HG03108 (cell line): Measurements from ENCODE around the gene MSANTD2.

Source experiments
- ATAC-seq: cut with Tn5 transposase; IDR thresholded peaks from one replicate; pipeline ENCODE4 v1.9.1; 2021; ENCODE audit warnings: moderate library complexity; ENCODE audit not compliant: unreplicated experiment

MSANTD2 gene

DNA sequence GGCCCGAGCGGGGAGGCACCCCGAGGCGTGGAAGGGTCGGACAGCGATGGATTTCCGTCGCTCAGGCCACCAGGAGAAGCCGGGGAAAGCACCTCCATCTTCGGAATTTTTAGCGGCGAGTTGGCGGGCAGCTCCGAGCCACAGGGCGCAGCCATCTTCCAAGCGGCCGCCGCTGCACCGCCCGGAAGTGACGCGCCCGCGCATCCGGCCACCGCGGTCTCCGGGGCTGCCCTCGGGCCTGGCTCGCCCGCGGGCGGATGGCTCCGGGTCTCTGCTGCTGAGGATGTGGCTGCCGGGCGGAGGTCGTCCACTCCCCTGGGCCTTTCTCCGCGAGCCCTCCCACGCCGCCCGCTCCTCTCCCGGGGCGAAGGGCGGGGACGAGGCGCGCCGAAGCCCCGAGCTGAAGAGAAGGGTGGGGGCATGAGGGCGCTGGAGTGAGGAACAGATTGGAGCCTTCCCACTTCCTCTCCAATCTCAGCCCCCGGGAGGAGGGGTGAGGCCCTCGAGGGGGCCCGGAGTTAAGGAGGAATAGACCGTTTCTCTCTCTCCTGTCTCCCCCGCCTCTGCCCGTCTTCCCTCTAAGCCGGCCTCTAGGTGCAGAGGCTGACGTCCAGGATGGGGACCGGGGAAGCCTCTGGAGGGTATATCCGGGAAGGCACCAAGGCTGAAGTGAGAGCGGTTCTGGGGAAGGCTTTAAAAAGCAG, at the start of gene MSANTD2:
TSS of gene MSANTD2 (minus strand) at position 181 of the 704 bp plus-strand sequence. CDS start at position 155, 26 bp downstream.
- ATAC-seq = peak; percentile 85

- no peak for ATAC-seq
These were observed 46.0 kb upstream of the MSANTD2 start for GRCh38 chr11:124846070-124846673.

GRCh38 chr11:124844664-124845079, 44.5 kb upstream of the MSANTD2 start:
- ATAC-seq = no peak

GRCh38 chr11:124843616-124843910, 43.4 kb upstream of the MSANTD2 start:
- no peak for ATAC-seq

GRCh38 chr11:124842305-124842704, 42.1 kb upstream of the MSANTD2 start:
- ATAC-seq = no peak

DNA sequence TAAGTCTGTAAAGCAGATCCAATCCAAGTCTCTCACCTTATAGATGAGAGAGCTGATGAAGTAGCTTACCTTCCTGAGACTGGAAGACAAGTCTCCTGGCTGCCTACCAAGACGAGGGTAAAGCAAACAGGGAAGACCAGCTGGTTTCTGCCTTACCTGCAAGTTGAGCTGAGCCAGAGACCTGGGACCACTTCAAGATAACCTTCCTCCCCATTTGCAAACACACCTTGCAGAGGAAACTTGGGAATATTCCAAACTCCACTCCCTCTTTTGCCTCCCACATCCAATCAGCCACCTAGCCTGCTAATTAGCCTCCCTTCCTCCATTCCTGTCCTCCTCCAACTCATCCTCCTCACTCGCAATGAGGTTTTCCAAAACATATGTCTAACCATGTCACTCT, 41.6 kb upstream of the MSANTD2 start:
- ATAC-seq = no peak

- ATAC-seq = no peak
These were observed 41.0 kb upstream of the MSANTD2 start for GRCh38 chr11:124841201-124841600.

DNA sequence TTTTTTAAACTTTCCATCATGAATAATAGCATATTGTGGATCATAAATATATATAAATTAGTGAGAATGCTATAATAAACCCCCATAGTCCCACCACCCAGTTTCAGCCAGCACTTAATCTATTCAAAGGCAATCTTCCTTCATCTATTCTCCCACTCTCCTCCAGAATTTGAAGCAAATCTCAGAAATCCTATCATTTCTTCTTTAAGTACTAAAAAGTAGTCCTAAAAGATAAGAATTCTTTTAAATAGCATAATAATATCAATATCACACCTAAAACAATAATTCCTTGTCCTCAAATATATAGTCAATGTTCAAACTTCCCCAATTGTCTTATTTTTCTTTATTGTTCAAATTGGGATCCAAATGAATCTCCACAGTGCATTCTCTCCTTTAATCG, 40.5 kb upstream of the MSANTD2 start:
- no peak for ATAC-seq

DNA sequence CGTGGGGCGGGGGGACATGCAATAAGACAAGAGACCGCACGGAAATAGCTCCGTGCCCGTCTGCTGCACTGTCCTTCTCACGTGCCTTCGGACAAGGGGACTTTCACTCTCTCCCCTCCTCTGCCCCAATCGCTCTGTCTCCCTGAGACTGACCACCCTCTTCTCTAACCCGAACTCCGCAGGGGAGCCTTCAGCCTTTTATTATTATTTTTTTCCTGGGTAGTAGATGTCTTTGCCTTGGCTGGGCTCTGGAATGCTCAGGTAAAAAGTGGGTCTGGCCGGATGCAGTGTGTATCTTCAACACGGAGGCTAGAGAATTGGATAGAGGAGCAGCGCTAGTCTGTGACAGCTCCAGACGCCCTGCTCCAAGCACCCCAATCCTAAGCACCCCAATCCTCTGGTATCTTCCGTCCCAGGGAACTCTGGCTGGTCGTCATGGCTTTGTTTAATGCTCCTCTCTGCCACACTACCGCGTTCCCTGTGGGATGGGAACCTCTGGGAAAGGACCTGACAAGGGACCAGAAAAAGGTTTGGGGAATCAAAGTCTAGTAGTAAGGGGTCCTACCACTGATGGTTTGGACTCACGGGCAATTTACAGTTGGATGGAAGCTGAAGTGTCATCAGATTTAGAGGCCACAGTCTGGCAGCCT, 39.9 kb upstream of the MSANTD2 start:
- no peak for ATAC-seq

DNA sequence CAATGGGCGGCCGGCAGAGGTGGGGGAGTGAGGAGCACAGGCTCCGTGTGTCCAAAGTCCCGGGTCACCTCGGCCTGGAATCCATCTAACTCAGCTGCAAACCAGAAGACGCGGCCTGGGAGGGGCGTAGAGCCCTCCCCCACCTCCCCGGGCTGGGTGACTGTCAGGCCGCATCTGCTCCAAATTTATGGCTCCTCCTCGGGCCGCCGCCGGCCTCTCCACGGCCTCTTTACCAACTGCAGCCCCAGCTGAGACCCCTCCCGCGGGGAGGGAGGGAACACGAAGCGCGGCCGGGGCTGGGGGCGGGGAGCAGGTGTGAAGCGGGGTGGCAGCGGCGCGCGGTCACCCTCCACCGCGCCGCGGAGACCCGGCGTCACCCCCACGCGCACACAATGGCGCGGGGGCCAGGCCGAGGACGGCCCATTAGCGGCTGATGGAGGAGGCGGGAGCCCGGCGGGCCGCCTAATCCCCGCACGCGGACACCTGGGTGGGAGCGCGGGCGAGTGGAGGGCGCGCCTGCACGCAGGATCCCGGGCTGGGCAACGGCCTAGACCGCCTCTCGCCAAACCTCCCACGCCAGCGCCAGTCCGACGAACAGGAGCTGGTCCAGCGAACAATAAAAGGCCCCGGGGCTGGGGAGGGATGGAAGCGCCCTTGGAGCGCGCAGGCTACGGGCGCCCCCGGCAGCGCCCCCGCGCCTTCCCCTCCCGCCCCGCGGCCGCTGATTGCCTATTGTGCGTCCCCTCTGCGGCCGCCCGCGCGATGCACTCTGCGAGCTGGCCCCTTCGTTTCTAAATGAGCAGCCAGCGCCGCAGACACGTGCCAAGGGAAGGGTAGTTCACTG, 39.1 kb upstream of the MSANTD2 start:
- ATAC-seq = no peak

DNA sequence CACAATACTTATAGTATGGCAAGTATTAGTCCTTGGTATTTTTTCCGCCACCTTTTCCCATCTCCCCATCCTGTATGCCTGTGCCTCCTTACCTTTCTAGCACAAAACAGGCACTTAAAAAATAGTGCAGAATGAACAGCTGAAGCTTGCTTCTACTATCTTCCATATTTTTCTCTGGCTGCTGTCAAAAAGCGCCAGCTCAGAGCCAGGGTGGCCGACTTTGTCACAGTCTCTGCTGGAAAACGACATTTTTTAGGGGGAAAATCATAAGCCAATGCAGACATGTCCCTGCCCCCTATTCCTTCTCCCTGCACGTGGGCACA, 38.6 kb upstream of the MSANTD2 start:
- no peak for ATAC-seq

GRCh38 chr11:124837491-124837856, 37.3 kb upstream of the MSANTD2 start:
- ATAC-seq = peak; percentile 40

DNA sequence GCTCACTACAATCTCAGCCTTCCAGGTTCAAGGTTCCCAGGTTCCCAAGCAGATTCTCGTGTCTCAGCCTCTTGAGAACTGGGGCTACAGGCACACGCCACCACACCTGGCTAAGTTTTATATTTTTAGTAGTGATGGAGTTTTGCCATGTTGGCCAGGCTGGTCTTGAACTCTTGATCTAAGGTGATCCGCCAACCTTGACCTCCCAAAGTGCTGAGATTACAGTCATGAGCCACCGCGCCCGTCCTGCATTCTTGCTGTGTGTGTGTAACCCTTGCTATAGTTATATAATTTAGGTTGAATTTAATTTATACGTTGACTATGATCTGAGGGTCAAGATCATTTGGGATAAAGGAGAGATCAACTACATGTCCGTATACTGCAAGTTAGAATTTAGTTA, 35.7 kb upstream of the MSANTD2 start:
- ATAC-seq = no peak

DNA sequence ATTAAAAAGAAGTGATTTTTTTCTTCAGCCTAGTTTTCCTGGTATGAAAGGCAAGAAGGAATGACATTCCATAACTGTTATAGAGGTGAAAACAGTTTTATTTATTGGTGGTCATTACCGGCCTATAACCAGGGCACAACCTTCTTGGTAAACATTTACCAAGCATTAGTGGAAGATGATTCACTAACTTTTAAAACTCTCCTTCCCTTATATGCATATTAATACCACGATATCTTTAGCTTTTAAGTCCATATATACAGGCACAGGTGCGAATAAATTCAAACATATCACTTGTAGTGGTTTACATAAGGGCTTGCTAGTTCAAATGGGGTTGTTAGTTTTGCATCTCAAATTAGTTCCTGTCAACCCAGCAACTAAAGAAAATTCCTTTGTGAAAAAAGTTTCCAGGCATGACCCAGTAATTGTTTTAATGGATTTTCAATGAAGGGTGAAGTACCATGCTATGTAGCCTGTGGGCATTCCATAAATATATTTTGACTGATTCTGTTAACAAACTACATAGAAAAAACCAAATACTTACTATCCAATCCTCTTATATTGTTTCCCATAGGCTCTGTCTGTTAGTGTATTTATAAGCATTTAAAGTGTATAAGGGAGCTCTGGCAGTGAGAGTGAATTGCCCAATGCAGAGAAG, 34.4 kb upstream of the MSANTD2 start:
- ATAC-seq = no peak

DNA sequence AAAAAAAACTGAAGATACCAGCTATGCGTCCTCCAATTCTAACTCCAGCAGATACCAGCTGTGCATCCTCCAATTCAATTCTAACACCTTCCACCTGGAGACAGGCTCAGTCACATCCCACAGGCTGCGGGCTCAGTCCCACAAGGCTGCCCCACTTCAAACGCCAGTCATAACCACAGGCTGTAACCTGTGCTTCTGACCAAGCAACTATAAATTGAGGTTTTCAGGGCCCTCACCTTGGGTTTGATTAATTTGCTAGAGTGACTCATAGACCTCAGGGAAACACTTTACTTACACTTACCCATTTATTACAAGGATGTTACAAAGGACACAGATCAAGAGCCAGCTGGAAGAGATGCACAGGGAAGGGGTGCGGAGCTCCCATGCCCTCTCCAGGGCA, 32.4 kb upstream of the MSANTD2 start:
- no peak for ATAC-seq

DNA sequence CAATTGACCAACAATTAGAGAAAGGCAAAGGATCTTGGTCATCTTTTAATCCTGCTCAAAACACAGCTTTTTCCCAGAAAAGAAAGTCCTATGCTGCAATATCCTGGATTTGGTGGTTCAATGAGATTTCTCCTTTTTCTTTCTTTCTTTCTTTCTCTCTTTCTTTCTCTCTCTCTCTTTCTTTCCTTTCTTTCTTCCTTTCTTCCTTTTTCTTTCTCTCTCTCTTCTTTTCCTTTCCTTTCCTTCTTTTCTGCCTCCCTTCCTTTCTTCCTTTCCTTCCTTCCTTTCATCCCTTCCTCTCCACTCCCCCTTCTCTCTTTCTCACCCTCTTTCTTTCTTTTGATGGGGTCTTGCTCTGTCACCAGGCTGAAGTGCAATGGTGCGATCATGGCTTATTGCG, 31.7 kb upstream of the MSANTD2 start:
- ATAC-seq = no peak

- ATAC-seq = no peak
These were observed 30.5 kb upstream of the MSANTD2 start for GRCh38 chr11:124830749-124831148.

DNA sequence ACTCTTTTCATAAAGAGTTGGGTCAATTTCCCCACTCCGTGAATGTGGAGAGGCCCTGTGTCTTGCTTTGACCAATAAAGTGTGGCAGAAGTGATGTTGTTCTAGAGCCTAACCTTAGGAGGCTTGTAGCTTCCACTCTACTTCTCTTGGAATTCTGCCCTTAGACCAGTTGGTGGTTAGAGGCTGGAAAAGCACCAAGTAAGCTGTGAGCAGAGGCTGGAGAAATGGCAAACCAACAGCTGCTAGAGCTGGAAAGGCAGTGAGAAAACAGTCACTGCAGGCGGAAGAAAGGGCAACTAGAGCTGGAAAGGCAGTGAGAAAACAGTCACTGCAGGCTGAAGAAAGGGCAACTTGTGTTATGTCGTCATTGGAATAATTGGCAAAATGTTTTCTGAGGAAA, 29.8 kb upstream of the MSANTD2 start:
- ATAC-seq = no peak

DNA sequence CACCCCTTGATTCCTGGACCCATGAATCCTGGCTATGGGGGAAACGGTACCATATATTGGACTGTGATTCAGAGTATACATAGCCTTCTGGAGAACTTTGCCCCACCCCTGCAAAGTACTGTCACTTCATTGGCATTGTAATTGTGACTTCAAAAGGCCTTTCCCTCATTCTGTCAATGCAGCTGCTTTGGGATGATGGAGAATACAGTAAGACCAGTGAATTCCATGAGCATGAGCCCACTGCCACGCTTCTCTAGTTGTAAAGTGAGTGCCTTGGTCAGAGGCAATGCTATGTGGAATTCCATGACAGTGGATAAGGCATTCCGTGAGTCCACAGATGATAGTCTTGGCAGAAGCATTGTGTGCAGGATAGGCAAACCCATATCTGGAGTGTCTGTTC, 25.7 kb upstream of the MSANTD2 start:
- ATAC-seq = no peak

DNA sequence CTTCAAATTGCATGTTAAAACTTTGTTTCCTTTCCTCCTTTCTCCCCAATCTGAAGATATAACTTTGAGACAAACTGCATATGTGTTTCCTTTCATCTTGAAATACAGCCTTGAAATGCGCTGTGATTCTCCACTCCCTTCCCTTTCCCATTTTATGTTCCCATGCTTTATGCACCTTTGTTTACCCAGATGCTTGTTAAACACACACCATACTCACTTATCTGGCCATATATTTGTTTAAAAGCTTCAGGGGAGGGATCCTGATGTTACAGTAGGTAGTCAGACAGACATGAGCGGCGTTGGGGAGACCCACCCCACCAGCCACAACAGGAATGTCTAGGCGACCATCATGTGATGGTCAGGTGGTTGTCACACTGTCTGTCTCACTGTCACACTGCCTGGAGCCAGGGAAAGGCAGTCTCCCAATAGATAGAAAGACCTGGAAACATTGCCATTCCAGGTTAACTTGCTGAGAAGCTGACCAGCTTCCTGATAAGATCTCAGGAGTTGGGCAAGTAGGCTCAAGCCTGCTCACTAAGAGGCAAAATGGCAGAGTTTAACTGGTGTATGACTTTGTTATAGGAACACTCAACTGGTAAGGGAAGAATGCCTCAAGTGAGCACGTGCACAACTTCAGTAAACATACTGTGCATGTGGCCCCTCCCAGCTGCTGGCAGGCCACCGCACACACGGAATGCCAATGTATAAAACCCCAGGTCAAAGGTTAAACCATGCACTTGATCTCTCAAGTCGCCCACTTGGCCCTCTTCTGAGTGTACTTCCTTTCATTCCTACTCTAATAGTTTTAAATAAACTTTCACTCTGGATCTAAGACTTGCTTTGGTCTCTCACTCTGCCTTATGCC, 23.5 kb upstream of the MSANTD2 start:
- no peak for ATAC-seq
